Brain microvascular endothelial cell (primary cell): ENCODE data around the gene GUCY2D.

ENCODE experiments used
- DNase-seq: peaks from one replicate; pipeline ENCODE4 v3.0.0-alpha.2; 2020
- H3K27ac ChIP-seq: fragments of 250-450 bp; sonication (Bioruptor Pico); 2 replicates; pipeline ENCODE4 v1.5.1; 2020; ENCODE audit warnings: mild to moderate bottlenecking, moderate library complexity
- H3K27me3 ChIP-seq: fragments of 250-450 bp; sonication (Bioruptor Pico); replicated peaks from 2 replicates; pipeline ENCODE4 v1.5.1; 2020; ENCODE audit warnings: mild to moderate bottlenecking
- H3K36me3 ChIP-seq: fragments of 250-450 bp; sonication (Bioruptor Pico); replicated peaks from 2 replicates; pipeline ENCODE4 v1.5.1; 2020; ENCODE audit warnings: mild to moderate bottlenecking
- H3K4me3 ChIP-seq: 2 replicates; pipeline ENCODE4 v1.5.1; 2011; ENCODE audit warnings: low read depth, mild to moderate bottlenecking, control low read depth, low read length, moderate library complexity
- in situ Hi-C: cut with HindIII; loops from 2 replicates; pipeline ENCODE4 v1.10.0; 2017; ENCODE audit warnings: low sequenced_read_pairs, low pct_ligation_motif_present
- TF ChIP-seq, protein P1 (sequence below): IDR thresholded peaks from 2 replicates; pipeline ENCODE4 v1.5.1; 2011; ENCODE audit warnings: low read depth, mild to moderate bottlenecking, moderate library complexity, low read length, control low read depth, inconsistent platforms; ENCODE audit errors: missing control alignments

The GUCY2D gene

GRCh38 chr17:8012996-8013640 is 10.7 kb downstream of the GUCY2D start:
- no peak for DNase-seq
- Histone ChIP-seq H3K4me3 (no peak overlapping the region), H3K27ac (no peak overlapping the region), H3K27me3 (peaks cover 3% of the 10 kb centered on the region), H3K36me3 (no peaks in the 10 kb centered on the region)
- in situ Hi-C loops, result no loop called here
- TF ChIP-seq, protein P1, sequence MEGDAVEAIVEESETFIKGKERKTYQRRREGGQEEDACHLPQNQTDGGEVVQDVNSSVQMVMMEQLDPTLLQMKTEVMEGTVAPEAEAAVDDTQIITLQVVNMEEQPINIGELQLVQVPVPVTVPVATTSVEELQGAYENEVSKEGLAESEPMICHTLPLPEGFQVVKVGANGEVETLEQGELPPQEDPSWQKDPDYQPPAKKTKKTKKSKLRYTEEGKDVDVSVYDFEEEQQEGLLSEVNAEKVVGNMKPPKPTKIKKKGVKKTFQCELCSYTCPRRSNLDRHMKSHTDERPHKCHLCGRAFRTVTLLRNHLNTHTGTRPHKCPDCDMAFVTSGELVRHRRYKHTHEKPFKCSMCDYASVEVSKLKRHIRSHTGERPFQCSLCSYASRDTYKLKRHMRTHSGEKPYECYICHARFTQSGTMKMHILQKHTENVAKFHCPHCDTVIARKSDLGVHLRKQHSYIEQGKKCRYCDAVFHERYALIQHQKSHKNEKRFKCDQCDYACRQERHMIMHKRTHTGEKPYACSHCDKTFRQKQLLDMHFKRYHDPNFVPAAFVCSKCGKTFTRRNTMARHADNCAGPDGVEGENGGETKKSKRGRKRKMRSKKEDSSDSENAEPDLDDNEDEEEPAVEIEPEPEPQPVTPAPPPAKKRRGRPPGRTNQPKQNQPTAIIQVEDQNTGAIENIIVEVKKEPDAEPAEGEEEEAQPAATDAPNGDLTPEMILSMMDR, result no peak

GRCh38 chr17:8013731-8014557 is 11.5 kb downstream of the GUCY2D start:
- DNase-seq, result no peak
- TF ChIP-seq, protein P1, result no peak
- Histone ChIP-seq H3K36me3 (no peaks in the 10 kb centered on the region), H3K4me3 (no peak overlapping the region), H3K27ac (no peak overlapping the region), H3K27me3 (peaks cover 3% of the 10 kb centered on the region)
- in situ Hi-C loops, result no loop called here

- no peak for DNase-seq
- Histone ChIP-seq H3K36me3 (no peaks in the 10 kb centered on the region), H3K4me3 (no peak overlapping the region), H3K27me3 (peaks cover 3% of the 10 kb centered on the region), H3K27ac (no peak overlapping the region)
- in situ Hi-C loops, result no loop called here
- TF ChIP-seq, protein P1, result no peak
Measured at GRCh38 chr17:8014558-8014850, 12.1 kb downstream of the GUCY2D start.

DNA sequence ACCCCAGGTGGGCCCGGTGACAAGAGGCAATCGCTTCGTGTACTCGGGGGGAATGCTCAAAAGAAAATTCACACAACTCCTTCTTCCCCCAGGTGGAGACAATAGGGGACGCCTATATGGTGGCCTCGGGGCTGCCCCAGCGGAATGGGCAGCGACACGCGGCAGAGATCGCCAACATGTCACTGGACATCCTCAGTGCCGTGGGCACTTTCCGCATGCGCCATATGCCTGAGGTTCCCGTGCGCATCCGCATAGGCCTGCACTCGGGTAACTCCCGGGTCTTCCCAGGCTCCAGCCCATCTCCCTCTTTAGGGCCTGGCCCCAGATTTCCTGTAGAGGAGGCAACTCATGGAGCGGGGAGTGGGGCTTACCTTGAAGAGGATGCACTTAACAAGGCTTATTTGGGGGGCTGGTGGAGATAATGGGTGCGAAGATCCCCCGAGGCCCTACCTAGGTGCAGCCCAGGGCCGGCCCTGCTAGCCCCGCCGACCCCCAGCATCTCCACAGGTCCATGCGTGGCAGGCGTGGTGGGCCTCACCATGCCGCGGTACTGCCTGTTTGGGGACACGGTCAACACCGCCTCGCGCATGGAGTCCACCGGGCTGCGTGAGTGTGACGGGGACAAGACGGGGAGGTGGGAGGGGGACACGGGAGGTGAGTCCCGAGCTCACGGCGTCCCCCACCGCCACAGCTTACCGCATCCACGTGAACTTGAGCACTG is 13.0 kb downstream of the GUCY2D start:
- TF ChIP-seq, protein P1, result no peak
- Histone ChIP-seq H3K36me3 (no peaks in the 10 kb centered on the region), H3K27ac (no peak overlapping the region), H3K27me3 (peaks cover 3% of the 10 kb centered on the region), H3K4me3 (no peak overlapping the region)
- in situ Hi-C loops, result no loop called here
- DNase-seq, result no peak

DNA sequence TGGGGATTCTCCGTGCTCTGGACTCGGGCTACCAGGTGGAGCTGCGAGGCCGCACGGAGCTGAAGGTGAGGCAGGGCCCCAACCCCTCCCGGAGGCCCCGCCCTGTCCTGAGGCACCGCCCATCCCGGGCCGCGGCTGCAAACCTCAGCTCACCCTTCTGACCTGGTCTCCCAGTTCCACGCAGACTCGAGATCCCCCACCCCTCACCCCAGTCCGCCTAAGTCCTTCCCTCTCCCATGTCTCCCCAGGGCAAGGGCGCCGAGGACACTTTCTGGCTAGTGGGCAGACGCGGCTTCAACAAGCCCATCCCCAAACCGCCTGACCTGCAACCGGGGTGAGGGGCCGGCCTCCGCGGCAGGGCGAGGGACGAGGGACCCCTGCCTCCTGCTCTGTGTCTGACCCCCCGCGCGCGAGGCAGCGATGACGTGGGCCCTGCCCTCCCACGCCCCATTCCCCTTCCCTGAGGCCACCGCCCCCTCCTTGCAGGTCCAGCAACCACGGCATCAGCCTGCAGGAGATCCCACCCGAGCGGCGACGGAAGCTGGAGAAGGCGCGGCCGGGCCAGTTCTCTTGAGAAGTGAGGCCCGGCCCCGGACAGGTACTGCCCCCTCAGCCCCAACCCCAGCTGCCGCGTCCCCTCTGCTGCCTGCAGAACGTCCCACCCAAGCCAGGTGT is 13.7 kb downstream of the GUCY2D start:
- no peak for DNase-seq
- peaks cover 3% of the 10 kb centered on the region for H3K27me3 ChIP-seq
- H3K4me3 ChIP-seq, result peak overlapping the region; percentile 32
- no peak overlapping the region for H3K27ac ChIP-seq
- no peaks in the 10 kb centered on the region for H3K36me3 ChIP-seq
- in situ Hi-C loops, result no loop called here
- TF ChIP-seq, protein P1, result no peak
